HUDEP-2 (cell line): ENCODE measurements around the gene LYPD8.

Experiments
- DNase-seq, 76 experiments: peaks; one replicate each; lab custom pipeline; 2025; ENCODE audit not compliant: unreplicated experiment in 76 of 76; lab: John Stamatoyannopoulos, UW

Gene LYPD8

DNA sequence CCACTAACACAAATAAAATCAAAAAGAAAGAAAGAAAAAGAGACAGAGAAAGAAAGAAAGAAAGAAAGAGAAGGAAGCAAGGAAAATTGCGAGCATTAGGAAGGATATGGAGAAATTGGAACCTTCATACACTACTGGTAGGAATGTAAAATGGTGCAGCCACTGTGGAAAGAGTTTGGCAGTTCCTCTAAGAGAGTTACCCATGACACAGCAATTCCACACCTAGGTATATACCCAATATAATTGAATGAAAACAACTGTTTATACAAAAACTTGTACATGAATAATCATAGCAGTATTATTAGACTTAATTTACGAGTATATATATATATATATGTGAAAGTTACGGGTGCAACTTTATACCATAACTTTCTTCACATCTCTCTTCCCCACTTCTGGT, 4.1 kb upstream of the LYPD8 start:
- DNase-seq: no peak

DNA sequence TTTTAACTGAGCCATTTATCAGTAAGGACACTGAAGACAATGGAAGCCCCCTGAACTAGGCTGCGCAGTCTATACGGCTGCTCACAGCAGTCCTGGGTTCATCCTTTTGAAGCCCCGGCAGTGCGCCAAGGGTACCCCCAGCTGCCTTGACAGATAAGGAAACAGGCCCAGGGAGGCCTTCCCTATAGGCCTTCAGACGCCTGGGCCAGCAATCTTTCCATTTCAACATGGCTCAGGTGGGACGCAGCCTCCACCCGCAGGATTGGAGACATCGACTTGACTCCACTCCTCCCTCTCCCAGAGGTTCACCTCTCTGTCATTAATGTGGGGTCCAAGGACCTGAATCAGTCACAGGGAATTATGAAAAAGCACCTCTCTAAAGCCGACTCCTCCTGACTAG, 2.8 kb upstream of the LYPD8 start:
- DNase-seq: no peak

DNA sequence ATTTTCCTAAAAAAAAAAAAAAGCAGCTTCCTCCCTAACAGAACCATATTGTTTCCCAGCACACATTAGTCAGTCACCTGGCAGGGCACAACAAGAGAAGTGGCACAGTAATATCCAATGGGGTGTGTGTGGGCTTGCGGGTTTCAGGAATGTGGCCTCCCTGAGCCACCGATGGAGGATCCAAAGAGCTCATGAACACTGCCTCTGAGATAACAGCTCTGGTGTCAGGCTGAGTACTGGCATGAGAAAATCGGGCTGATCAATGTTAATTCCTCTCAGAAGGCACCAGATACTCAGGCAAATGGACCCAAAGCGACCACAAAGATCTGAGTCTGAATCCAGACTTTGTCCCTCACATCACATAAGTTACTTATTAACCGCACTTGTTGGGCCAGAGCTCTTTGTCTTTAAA, 2.2 kb upstream of the LYPD8 start:
- DNase-seq: no peak

DNA sequence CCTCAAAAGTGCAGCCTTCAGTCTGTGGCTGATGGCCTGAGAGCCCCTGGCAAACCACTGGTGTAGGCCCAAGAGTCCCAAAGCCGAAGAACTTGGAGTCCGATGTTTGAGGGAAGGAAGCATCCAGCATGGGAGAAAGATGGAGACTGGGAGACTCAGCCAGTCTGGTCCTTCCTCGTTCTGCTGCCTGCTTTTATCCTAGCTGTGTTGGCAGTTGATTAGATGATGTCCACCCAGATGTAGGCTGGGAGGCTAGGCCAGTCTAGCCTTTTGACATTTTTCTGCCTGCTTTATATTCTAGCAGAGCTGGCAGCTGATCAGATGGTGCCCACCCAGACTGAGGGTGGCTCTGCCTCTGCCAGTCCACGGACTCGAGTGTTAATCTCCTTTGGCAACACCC, 1.1 kb upstream of the LYPD8 start:
- DNase-seq: no peak

DNA sequence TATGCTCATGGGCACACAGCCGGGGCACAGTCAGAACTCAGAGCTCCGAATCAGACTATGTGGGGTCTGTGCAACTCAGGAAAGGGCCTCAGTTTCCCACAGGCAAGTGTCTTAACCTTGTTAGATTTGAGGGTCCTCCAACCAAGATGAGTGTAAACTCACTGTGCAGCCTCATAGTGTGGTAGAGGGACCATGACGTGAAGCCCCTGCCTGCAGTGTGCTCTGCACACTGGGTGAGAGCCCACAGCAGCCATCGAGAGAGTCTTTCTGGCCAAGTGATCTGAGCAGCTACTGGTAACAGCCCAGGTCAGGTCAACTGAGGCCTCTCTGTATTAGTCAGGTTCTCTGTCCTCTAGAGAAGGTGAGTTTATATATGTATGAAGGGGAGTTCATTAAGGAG, 592 bp upstream of the LYPD8 start:
- DNase-seq: no peak

DNA sequence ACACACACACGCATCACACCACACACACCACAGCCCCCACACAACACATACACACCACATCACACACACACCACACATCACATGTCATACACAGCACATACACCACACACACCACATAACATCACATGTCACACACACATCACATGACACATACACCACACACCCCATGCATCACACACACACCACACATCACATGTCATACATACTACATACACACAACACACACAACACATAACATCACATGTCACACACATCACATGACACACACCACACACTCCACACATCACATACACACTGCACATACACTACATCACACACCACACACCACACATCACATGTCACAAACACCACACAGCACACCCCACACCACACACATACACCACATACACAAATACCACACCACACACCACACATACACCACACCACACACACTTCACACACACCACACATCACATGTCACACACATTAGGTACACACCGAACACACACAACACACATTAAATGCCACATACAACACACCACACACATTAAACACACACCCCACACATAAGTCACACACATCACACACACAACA, 1.8 kb downstream of the LYPD8 start:
- DNase-seq: no peak

DNA sequence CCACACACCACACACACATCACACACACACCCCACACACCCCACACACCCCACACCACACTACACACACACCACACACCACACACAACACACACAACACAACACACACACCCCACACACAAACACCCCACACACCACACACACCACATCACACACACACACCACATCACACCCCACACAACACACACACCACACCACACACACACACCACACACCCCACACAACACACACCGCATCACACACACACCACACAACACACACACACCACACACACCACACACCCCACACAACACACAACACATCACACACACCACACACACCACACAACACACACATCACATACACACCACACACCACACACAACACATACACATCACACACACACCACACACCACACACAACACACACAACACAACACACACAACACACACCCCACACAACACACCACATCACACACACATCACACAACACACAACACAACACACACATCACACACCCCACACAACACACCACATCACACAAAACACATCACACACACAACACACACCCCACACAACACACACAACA, 2.4 kb downstream of the LYPD8 start:
- no peak for DNase-seq

DNA sequence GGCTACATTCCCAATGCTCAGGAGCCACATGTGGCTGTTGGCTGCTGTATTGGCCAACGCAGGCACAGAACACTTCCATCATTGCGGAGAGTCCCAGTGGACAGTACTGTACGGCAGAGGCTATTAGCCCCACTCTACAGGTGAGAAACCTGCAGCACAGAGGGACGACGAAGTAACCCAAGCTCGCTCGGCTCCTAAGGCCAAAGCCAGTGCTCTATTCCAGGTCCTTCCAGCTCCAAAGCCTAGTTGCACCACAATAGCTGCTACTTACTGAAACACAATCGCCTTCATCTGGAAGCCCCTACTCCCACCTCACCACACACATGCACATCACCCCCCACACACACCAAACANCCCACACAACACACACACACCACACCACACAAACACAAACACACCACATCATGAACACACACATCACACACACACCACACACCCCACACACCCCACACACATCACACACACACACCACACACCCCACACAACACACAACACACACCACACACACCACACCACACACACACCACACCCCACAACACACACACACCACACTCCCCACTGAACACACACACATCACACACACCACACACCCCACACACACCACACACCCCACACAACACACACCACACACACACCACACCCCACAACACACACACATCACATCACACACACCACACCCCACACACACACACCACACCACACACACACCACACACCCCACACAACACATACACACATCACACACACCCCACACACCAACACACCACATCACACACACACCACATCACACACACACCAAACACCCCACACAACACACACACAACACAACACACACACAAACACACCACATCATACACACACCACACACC, 3.2 kb downstream of the LYPD8 start:
- no peak for DNase-seq

DNA sequence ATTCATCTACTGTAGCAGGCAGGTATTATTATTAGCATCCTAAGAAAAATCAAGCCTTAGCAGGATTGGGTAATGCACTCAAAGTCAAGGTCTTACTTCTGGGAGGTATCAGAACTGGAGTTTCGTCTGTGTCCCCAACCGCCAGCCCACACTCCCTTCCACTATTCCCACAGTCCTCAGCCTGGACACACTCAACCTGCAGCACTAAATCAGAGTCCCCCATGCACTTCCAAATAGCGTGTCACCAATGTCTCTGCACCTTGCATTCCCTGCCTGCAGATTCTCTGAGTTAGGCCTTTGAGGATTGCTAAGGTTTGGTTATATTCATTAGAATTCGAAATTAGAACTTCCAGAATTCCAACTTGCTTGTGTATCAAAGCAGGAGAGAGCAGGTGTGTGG, 3.9 kb downstream of the LYPD8 start:
- DNase-seq: no peak

DNA sequence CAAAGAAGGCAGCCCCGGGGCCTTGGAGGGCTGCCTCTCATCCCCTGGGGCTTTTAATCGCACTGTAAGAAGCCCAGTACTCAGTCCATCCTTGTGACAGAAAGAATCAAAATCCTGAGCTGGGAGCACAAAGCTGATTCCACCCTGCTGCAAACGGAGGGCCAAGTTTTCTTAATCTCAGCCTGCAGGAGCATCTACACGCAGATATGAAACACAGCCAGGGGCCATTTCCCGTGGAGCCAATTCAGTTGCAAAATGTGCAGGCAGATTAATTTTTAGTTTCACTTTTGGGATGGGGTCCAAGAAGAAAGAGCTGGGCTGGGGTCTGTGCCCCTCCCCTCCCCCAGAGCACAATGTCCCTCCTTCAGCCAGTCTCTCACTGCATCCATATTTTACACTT, 4.4 kb downstream of the LYPD8 start:
- no peak for DNase-seq

DNA sequence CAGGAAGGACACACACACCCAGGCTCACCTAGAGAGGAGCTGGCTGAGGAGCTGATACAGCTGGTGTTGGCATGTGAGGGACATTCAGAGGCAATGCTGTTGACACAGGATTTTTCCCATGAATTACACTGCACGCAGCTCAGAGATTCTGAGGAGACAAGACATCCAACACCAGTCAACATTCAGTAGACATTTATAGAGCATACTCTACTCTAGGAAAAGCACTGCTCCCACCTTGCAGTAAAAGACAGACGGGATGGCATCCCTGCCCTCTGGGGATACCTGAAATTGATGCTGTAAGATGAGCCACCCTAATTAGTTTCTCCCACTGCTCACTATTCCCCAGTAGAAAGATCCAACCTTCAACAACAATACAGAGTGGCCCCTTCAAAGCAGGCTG, 5.1 kb downstream of the LYPD8 start:
- DNase-seq: no peak

DNA sequence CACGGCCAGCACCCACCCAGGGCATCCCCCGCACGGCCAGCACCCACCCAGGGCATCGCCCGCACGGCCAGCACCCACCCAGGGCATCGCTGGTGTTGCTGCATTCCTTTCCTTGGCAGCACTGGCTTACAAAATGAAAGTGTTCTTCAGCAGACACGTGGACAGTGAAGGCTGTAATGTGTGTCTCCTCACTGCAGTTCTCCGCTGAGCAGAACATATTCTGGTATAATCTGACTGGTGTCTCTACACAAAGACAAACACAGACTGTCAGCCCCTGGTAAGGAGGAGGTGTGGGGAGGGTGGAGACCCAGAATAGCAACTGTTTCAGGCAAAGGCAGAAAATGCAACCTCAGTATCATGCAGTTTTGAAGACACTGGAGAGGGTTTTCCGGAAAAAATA, 7.3 kb downstream of the LYPD8 start:
- DNase-seq: no peak

DNA sequence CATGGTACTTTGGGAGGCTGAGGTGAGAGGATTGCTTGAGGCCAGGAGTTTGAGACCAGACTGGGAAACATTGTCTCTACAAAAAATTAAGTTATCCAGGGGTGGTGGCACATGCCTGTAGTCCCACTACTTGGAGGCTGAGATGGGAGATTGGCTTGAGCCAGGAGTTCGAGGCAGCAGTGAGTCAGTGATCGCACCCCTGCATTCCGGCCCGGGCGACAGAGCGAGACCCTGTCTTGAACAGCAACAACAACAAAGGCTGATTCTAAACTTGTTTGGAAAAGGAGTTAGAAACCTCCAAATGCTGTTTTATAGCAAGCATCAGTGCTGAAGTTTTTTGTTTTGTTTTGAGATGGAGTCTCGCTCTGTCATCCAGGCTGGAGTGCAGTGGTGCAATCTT, 14.7 kb downstream of the LYPD8 start:
- no peak for DNase-seq

DNA sequence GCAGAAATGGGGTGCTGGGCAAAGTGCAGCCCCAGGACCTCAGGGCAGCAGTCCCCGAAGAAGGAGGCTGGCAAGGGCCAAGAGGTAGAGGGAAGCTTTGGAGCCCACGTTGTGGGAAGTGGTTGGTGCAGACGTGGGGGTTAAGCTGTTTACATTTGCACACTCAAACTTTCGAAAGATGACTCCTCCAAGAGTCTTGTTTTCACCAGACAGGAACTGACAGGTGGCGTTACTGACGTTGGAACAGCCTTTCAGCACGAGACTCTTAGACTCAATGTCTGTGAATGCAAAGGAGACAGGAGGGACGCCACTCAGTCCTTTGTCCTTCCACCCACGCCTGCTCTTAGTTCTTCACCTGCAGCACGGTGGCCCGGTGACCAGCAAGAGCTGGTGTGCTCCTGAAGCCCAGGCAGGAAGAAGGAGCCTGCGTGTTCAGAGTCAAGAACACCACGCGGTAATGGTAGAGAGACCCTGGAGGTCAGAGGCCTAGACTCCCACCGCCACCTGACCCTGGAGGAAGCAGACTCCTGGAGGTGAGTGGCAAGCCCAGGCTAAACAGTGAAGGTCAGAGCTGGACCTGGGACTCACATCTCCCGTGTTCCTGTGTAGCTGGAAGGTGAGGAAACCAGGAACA, 15.9 kb downstream of the LYPD8 start:
- no peak for DNase-seq

DNA sequence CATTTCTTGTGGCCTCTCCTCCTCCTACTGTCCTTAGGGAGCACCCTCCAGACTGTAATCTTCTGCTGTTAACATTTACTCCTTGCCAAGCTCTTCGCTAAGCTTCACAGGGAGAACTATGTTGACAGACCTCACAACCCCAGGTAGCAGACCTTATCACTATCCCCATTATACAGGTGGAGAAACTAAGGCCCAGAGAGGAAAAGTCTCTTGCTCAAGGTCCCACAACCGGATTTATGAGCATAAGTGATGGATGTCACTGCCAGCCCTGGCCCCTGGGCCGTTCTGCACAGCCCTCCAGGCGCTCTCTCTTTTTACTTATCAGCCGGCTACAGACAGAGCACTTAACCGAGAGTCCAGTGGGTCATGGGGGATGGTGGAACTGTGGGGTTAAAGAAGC, 18.1 kb downstream of the LYPD8 start:
- DNase-seq: no peak

DNA sequence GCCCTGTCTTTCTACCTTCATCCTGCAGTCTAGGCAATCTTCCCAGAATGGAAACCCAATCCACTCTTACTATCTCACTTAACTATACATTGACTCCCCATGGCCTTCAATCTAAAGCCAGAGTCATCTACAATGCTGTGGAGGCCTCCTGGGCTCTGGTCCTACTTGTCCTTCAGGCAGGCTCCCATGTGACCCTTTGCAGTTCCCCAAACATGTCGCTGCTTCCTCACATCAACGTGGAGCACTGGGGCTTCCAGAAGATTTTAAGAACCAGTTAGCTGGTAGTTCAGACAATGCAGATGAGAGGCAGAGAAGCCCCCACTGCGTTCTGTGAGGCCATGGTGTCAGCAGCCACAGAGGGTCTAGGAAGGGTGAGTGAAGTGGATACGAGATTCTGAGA, 18.6 kb downstream of the LYPD8 start:
- no peak for DNase-seq

DNA sequence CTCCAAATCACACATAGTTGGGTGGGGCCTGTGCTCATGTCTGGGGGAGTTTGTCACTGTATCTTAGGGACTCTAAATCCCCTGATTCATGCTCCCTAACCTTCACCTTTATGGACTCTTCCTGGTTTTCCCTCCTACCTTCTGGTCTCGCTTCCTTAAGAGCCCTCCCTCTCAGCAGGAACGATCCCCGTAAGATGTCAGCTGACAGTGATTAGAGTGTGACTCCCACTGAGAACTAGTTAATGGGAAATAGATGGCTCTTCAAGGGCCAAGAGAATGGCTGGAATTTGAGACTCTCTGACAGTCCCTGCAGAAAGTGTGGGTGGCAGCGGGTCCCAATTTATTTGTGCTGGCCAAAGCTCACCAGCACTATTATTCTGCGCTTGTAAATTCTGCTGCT, 22.0 kb downstream of the LYPD8 start:
- no peak for DNase-seq

DNA sequence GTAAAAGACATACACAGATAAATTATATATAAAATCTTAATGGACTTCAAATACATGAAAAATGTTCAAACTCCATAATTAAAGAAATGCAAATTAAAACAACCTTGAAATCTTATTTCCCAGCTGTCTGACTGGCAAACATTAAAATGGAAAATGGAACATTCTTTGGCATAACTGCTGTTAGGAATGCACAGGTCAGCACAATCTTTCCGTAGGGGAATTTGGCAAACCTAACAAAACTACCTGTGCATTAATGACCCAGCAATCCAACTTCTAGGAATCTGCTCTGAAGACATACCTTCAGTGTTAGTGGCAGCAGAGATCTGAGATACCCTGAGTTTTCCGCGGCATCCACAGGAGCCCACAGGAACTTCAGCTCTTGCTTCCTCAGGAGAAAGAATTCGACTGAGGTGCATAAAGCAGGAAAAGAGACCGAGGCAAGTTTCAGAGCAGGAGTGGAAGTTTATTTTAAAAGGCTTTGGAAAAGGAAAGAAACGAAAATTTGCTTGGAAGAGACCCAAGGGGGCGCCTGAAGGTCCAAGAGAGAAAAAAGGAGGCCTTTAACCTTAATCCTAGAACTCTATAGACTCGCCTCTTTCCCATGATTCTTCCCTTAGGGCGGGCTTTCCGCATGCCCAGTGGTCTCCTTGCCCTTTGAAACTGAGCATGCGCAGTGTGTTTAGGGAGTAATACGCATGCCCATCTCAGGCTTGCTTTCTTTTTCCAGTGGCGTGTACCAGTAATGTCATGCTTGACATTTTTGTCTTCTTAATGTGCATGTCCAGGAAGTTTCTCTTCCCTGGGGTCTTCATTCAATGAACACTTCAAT, 24.8 kb downstream of the LYPD8 start:
- DNase-seq: no peak

DNA sequence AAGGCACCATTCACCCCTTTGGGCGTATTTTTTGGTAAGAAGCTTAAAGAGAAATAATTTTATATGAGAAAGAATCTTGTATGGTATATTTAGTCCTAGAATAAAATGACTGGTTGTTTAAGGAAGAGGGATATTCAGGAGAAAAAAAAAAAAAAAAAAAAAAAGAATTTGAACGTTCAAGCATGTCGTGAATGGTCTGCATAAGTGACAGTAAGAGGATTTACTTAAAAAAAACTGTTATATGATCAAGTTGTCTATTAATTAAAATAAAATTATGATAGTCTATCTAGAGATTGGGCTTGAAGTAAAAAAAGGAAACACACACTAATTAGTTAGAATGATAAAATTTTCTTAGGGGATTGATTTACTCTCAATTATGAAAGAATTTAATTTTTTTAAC, 41.3 kb downstream of the LYPD8 start:
- DNase-seq: no peak

DNA sequence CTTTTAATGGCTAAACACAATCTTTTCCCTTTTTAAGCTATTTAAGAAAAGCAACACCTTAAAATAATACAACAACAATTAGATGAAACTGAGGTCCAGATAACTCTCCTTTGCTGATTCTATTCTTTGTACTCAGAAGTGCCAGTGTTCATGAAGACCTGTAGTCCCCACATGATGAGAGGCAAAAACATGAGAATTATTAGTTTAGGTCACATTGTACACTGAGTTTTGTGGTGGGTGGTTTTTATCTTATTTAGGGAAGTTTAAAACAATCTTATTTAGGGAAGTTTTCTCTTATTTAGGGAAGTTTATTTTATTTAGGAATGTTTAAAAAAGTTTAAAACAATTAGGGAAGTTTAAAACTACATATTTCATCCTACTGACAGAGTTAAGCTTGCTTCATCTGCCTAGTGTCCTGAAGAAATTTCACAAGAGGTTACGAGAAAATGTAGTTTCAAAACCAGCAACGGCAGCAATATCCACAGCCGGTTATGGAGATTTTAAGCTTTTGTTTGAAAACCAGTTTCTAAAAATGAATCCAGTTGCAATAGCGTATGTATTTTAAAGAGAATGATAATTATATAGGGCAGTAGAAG, 45.2 kb downstream of the LYPD8 start:
- DNase-seq: no peak

DNA sequence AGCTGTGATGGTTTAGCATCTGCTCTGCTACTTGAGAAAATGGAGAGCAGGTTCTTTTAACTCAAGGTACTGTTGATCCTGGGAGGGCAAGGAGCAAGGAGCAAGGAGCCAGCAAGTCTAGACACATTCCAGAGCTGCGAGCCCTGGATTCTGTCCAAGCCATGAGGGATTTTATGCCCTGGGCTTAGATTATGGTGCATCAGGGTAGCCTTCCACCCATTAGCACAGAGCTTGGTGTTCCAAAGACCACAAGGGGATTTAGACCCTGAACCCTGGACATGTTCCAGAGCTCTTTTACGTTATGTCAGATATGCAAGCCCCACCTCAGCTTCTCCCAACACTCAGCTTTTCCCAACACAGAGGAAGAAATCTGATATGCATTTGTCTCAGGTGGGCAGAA, 51.0 kb downstream of the LYPD8 start:
- no peak for DNase-seq
